ENCODE data around the gene POFUT1. TPM values are rescaled to one million over a fixed set of nuclear protein-coding genes. Genes with fewer than 3 reads are reported as not detected.
A peak's percentile ranks its signal among the peaks of the same experiment; 100 is the strongest.

Gene POFUT1
- polyA plus RNA-seq, 3 donors: 10.9 to 22.8 (median 11.8) TPM

GRCh38 chr20:32163951-32164350 lies 43.7 kb upstream of the POFUT1 start:
- Mint-ChIP-seq H3K27ac (peak overlapping the region in 5 of 7 donors; percentile 37 to 68 (median 62)), H3K36me3 (peaks cover 78 to 88% of the 10 kb centered on the region in 2 donors), H3K9me3 (no peaks in the 10 kb centered on the region), H3K27me3 (ENCODE audit: low read depth in 3 of 3) (peaks cover 0 to 6% (median 0%) of the 10 kb centered on the region in 3 donors), H3K4me3 (no peak overlapping the region), H3K4me1 (peaks cover 19% of the 10 kb centered on the region)
- H3K4me3 ChIP-seq (replicated peaks in 1 of 3; ENCODE audit: low read depth in 2 of 3, low read length in 3 of 3): no peak overlapping the region
- H3K9me3 ChIP-seq (replicated peaks in 1 of 2; ENCODE audit: control insufficient read depth in 1 of 2, insufficient read depth in 1 of 2, low read length in 2 of 2): no peaks in the 10 kb centered on the region
- DNase-seq: no peak
- peak overlapping the region in 1 of 2 donors; percentile 12 for H3K27ac ChIP-seq (ENCODE audit: low read depth in 1 of 2, low read length in 2 of 2)
- H3K4me1 ChIP-seq (ENCODE audit: control insufficient read depth in 1 of 2, insufficient read depth in 2 of 2, low read length in 2 of 2): peaks cover 3 to 10% of the 10 kb centered on the region in 2 donors
- WGBS (ENCODE audit: insufficient coverage): 88% methylated on average over 2 of the region's 5 CpGs
- H3K4me2 ChIP-seq (replicated peaks; ENCODE audit: extremely low read depth, low read length, poor library complexity, severe bottlenecking): no peak overlapping the region
- H3K79me2 ChIP-seq (ENCODE audit: insufficient read depth, low read length): no peaks in the 10 kb centered on the region
- no peaks in the 10 kb centered on the region for H3K27me3 ChIP-seq (ENCODE audit: control insufficient read depth in 2 of 2, insufficient read depth in 2 of 2, low read length in 2 of 2)
- H2AFZ ChIP-seq (ENCODE audit: insufficient read depth, low read depth, low read length, poor library complexity, severe bottlenecking): no peak overlapping the region
- peaks cover 73 to 87% of the 10 kb centered on the region in 2 donors for H3K36me3 ChIP-seq (replicated peaks in 1 of 2; ENCODE audit: control insufficient read depth in 1 of 2, insufficient read depth in 2 of 2, low read length in 2 of 2)
- TF ChIP-seq CTCF (IDR thresholded peaks at IDR 0.05): no peak
- H4K20me1 ChIP-seq (ENCODE audit: insufficient read depth, low read length): peaks cover 33% of the 10 kb centered on the region
- no peak overlapping the region for H3K9ac ChIP-seq (ENCODE audit: insufficient read depth, low read length, poor library complexity, severe bottlenecking)
- intact Hi-C loops (cut with micrococcal nuclease): no loop called here

- Histone ChIP-seq H3K4me3 (replicated peaks in 1 of 3; ENCODE audit: low read depth in 2 of 3, low read length in 3 of 3) (no peak overlapping the region), H3K4me2 (replicated peaks; ENCODE audit: extremely low read depth, low read length, poor library complexity, severe bottlenecking) (no peak overlapping the region), H3K36me3 (replicated peaks in 1 of 2; ENCODE audit: control insufficient read depth in 1 of 2, insufficient read depth in 2 of 2, low read length in 2 of 2) (peaks cover 61 to 75% of the 10 kb centered on the region in 2 donors), H3K79me2 (ENCODE audit: insufficient read depth, low read length) (no peaks in the 10 kb centered on the region), H2AFZ (ENCODE audit: insufficient read depth, low read depth, low read length, poor library complexity, severe bottlenecking) (no peak overlapping the region), H3K27ac (ENCODE audit: low read depth in 1 of 2, low read length in 2 of 2) (peak overlapping the region in 1 of 2 donors; percentile 12), H4K20me1 (ENCODE audit: insufficient read depth, low read length) (peaks cover 33% of the 10 kb centered on the region), H3K9ac (ENCODE audit: insufficient read depth, low read length, poor library complexity, severe bottlenecking) (no peak overlapping the region), H3K9me3 (replicated peaks in 1 of 2; ENCODE audit: control insufficient read depth in 1 of 2, insufficient read depth in 1 of 2, low read length in 2 of 2) (no peaks in the 10 kb centered on the region), H3K27me3 (ENCODE audit: control insufficient read depth in 2 of 2, insufficient read depth in 2 of 2, low read length in 2 of 2) (no peaks in the 10 kb centered on the region), H3K4me1 (ENCODE audit: control insufficient read depth in 1 of 2, insufficient read depth in 2 of 2, low read length in 2 of 2) (no peaks in the 10 kb centered on the region)
- peaks cover 0 to 6% (median 0%) of the 10 kb centered on the region in 3 donors for H3K27me3 Mint-ChIP-seq (ENCODE audit: low read depth in 3 of 3)
- H3K9me3 Mint-ChIP-seq: no peaks in the 10 kb centered on the region
- H3K4me1 Mint-ChIP-seq: peaks cover 10% of the 10 kb centered on the region
- WGBS (ENCODE audit: insufficient coverage): 95% methylated on average over 17 of the region's 21 CpGs
- no peak overlapping the region for H3K4me3 Mint-ChIP-seq
- DNase-seq: no peak
- H3K36me3 Mint-ChIP-seq: peaks cover 66 to 76% of the 10 kb centered on the region in 2 donors
- intact Hi-C loops (cut with micrococcal nuclease): no loop called here
- peak overlapping the region in 4 of 7 donors; percentile 59 to 74 (median 68) for H3K27ac Mint-ChIP-seq
- TF ChIP-seq CTCF (IDR thresholded peaks at IDR 0.05): no peak
These were observed 42.5 kb upstream of the POFUT1 start for GRCh38 chr20:32164984-32165735.

All from CD14-positive monocyte (primary cell).